Sigmoid colon (tissue), 4 donors: Measurements from ENCODE around the gene ARHGAP15.

Source experiments
- EP300 ChIP-seq, 4 donors: sonication (generic); formaldehyde crosslinking; IDR thresholded peaks; one replicate each; pipeline ENCODE4 v1.6.1; 2017; ENCODE audit warnings: antibody characterized with exemption in 4 of 4
- POLR2A ChIP-seq, 2 donors: fragments of 450-650 bp; IDR thresholded peaks; one replicate each; pipeline ENCODE4 v1.6.1; 2016; ENCODE audit warnings: antibody characterized with exemption in 2 of 2, mild to moderate bottlenecking in 2 of 2, moderate library complexity in 2 of 2
- POLR2AphosphoS5 ChIP-seq, 4 donors: sonication (generic); formaldehyde crosslinking; IDR thresholded peaks; one replicate each; pipeline ENCODE4 v1.6.1; 2017; ENCODE audit warnings: antibody characterized with exemption in 4 of 4
- TF ChIP-seq, protein P1 (sequence below), 4 experiments: fragments of 450-650 bp in 3 of 4; fragments of 200-600 bp in 1 of 4; IDR thresholded peaks; one replicate each; pipeline ENCODE4 v1.5.1; 2016 to 2019; ENCODE audit warnings: antibody characterized with exemption in 4 of 4, mild to moderate bottlenecking in 3 of 4, moderate library complexity in 2 of 4

DNA sequence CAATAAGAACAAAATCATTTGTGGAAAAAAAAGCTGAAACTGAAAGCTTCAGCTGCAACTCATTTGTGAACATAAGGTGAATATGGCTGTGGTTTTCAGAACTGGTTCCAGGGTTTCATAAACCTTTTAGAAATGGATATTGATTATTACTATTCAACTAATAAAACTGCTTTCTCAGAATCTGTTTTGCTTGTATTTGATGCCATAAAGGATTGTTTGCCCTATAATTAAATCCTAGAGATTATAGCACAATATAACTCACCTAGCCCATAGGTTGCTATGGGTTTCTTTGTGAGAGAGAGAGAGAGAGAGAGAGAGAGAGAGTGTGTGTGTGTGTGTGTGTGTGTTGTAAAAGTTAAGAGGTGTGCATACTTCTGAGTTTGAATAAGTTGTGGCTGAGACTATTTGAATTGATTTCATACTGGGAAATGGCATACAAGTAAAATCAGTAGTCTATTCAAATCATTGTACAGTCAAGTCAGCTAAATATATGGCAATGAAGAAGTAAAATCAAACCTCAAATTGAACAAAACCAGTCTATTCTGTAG lies 339.2 kb downstream of the ARHGAP15 start:
- no peak for TF ChIP-seq EP300 (IDR thresholded peaks at IDR 0.05)
- TF ChIP-seq POLR2A (IDR thresholded peaks at IDR 0.05) = no peak
- TF ChIP-seq, protein P1, sequence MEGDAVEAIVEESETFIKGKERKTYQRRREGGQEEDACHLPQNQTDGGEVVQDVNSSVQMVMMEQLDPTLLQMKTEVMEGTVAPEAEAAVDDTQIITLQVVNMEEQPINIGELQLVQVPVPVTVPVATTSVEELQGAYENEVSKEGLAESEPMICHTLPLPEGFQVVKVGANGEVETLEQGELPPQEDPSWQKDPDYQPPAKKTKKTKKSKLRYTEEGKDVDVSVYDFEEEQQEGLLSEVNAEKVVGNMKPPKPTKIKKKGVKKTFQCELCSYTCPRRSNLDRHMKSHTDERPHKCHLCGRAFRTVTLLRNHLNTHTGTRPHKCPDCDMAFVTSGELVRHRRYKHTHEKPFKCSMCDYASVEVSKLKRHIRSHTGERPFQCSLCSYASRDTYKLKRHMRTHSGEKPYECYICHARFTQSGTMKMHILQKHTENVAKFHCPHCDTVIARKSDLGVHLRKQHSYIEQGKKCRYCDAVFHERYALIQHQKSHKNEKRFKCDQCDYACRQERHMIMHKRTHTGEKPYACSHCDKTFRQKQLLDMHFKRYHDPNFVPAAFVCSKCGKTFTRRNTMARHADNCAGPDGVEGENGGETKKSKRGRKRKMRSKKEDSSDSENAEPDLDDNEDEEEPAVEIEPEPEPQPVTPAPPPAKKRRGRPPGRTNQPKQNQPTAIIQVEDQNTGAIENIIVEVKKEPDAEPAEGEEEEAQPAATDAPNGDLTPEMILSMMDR (IDR thresholded peaks at IDR 0.05) = no peak
- TF ChIP-seq POLR2AphosphoS5 (IDR thresholded peaks at IDR 0.05) = no peak
